Rectal smooth muscle tissue (tissue), 1 donor: ENCODE data around the gene ABHD15.

Experiments
- H3K27ac ChIP-seq: one replicate; pipeline ENCODE4 v1.7.0; 2013; ENCODE audit warnings: low read depth, low read length, inconsistent platforms
- H3K27me3 ChIP-seq: one replicate; pipeline ENCODE4 v1.7.0; 2013; ENCODE audit warnings: low read length; ENCODE audit not compliant: control insufficient read depth, insufficient read depth
- H3K36me3 ChIP-seq: one replicate; pipeline ENCODE4 v1.7.0; 2013; ENCODE audit warnings: low read length; ENCODE audit not compliant: control insufficient read depth, insufficient read depth
- H3K4me1 ChIP-seq: one replicate; pipeline ENCODE4 v1.7.0; 2013; ENCODE audit warnings: low read length; ENCODE audit not compliant: control insufficient read depth, insufficient read depth
- H3K4me3 ChIP-seq: one replicate; pipeline ENCODE4 v1.7.0; 2013; ENCODE audit warnings: low read length
- H3K9ac ChIP-seq: one replicate; pipeline ENCODE4 v1.7.0; 2013; ENCODE audit warnings: low read length

Gene ABHD15

DNA sequence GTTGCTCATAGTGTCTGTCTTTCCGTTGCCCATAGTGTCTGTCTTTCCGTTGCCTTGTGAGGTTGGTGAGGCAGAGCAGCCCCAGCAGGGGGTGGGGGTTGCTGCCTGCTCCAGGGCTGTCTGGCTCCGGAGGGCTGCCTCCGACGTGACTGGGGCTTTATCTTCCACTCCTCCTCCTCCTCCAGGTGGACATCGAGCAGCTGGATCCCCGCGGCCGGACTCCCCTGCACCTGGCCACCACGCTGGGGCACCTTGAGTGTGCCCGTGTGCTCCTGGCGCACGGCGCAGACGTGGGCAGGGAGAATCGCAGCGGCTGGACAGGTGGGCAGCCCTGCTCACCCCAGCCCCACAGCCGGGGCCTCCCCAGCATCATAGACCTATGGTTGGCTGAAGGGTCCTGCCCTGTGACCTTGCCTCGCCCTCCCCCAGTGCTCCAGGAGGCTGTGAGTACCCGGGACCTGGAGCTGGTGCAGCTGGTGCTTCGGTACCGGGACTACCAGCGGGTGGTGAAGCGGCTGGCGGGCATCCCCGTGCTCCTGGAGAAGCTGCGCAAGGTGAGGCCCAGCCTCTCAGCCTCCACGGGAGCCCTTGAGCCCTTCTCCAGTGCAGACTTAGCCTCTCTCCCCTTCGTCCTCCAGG is 40.8 kb upstream of the ABHD15 start:
- Histone ChIP-seq H3K36me3 (no peaks in the 10 kb centered on the region), H3K9ac (no peak overlapping the region), H3K27ac (no peak overlapping the region), H3K4me1 (no peaks in the 10 kb centered on the region), H3K27me3 (no peaks in the 10 kb centered on the region), H3K4me3 (no peak overlapping the region)

DNA sequence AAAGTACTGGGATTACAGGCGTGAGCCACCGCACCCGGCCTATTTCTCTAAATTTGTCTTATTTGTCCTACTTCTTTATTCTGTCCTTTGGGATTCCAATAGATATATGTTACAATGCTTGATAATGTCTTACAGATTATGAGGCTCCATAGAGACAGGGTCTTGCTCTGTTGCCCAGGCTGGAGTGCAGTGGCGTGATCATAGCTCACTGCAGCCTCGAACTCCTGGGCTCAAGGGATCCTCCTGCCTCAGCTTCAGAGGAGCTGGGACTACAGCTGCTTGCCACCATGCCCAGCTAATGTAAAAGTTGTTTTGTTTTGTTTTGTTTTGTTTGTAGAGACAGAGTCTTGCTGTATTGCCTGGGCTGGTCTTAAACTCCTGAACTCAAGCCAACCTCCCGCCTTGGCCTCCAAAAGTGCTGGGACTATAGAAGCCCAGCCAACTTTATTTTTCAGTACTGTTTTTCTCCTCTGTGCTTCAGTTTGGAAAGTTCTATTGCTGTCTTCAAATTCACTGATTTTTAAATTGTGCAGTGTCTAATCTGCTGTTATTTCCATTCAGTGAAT is 36.4 kb upstream of the ABHD15 start:
- no peak overlapping the region for H3K27ac ChIP-seq
- no peak overlapping the region for H3K9ac ChIP-seq
- H3K4me1 ChIP-seq, result no peaks in the 10 kb centered on the region
- no peaks in the 10 kb centered on the region for H3K27me3 ChIP-seq
- H3K4me3 ChIP-seq, result no peak overlapping the region
- no peaks in the 10 kb centered on the region for H3K36me3 ChIP-seq

DNA sequence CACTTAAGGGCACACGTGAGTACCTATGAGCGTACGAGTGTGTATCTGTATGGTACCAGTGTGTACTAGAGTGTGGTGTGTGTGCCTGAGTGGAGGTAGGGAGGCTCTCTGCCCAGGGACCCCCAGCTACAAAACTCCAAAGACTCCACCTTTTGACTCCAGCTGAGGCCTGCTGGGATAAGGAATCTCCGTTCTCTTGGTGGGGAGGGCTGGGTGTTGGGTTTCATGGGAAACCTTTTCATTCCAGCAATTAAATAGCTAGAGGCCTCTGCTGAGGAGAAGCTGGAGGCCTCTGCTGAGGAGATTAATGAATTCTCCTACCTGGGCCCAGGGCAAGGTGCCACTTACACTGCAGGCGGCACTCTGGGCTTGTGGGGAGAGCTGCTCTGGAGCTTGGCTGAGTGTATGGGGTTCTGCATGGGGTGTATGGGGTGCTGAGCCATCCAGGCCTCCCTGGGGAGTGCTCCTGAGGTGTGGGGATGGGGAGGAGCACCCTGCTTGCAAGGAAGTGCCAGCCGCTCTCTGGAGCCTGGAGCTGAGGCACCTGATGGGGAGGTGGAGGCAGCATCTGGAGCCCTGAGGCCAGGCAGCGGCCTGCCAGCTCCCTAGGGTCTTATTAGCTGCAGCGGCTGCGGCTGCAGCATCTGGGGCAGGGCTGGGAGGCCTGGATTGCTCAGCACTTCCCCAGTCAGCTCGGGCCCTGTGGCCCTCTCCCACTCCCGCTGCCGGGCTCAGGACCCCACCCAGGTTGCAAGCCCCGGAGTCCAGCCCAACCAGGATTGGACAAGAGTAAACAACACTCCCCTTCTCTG is 30.7 kb upstream of the ABHD15 start:
- Histone ChIP-seq H3K27ac (no peak overlapping the region), H3K27me3 (no peaks in the 10 kb centered on the region), H3K4me1 (no peaks in the 10 kb centered on the region), H3K36me3 (no peaks in the 10 kb centered on the region), H3K9ac (no peak overlapping the region), H3K4me3 (no peak overlapping the region)

DNA sequence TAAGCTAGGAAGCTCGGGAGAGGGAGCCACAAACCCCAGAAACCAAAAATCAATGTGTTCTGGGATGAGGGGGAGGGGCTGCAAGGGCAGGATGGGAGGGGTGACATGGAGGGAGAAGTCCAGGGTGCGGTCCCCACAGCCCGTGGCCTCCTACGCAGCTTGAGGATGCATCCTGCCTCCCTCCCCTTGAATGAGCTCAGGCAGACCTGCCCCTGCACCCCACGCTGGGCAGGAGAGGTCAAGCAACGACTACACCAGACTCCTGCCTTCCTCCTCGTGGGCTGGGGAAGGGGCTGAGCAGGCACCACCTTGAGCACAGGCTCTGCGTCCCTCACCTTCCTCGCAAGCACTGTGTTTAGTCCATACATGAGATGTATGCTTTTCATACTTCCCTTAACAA is 30.0 kb upstream of the ABHD15 start:
- no peak overlapping the region for H3K4me3 ChIP-seq
- no peaks in the 10 kb centered on the region for H3K36me3 ChIP-seq
- H3K9ac ChIP-seq, result no peak overlapping the region

DNA sequence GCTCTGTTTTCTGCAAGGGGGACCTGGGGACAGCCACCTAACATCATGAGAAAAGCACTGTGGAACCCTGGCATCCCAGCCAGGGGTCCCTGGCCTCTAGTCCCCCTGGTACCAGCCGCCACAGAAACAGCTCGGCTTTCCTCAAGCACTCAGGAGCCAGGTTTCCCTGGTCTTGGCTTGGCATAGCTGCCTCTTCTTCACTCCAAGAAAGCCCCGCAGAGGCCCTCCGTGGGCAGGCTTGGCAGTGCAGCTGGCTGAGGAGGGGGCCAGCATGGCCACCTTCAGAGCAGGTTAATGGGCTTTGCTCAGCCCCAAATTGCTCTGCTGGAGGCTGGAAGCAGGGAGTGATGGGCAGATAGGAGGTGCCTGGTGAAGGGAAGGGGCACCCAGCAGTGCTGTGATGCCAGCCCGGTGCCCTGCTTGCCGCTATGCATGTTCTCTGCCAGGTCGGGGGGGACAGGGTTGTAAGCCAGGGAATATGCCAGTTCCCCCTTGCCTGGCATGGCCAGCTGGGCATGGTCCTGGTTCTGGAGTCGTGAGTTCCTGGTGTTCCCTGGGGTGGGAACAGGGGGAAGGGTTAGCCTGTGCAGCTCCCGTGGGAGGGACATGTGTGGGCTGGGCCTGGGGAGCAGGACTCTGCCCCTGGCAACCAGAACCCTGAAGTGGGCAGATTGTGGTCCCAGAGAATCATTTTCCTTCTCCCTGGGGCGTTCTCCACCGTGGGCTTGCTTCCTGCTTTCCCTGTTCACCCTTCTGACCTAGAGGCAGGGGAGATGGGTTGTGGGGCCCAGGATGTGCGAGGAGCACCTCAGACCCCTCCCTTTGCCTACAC is 29.3 kb upstream of the ABHD15 start:
- Histone ChIP-seq H3K4me3 (no peak overlapping the region), H3K27ac (no peak overlapping the region), H3K36me3 (no peaks in the 10 kb centered on the region), H3K27me3 (no peaks in the 10 kb centered on the region), H3K9ac (no peak overlapping the region), H3K4me1 (peaks cover 11% of the 10 kb centered on the region)

More for the DNA sequence above, 30.0 kb upstream of the ABHD15 start:
- no peaks in the 10 kb centered on the region for H3K27me3 ChIP-seq
- H3K4me1 ChIP-seq, result peaks cover 6% of the 10 kb centered on the region
- H3K27ac ChIP-seq, result no peak overlapping the region

DNA sequence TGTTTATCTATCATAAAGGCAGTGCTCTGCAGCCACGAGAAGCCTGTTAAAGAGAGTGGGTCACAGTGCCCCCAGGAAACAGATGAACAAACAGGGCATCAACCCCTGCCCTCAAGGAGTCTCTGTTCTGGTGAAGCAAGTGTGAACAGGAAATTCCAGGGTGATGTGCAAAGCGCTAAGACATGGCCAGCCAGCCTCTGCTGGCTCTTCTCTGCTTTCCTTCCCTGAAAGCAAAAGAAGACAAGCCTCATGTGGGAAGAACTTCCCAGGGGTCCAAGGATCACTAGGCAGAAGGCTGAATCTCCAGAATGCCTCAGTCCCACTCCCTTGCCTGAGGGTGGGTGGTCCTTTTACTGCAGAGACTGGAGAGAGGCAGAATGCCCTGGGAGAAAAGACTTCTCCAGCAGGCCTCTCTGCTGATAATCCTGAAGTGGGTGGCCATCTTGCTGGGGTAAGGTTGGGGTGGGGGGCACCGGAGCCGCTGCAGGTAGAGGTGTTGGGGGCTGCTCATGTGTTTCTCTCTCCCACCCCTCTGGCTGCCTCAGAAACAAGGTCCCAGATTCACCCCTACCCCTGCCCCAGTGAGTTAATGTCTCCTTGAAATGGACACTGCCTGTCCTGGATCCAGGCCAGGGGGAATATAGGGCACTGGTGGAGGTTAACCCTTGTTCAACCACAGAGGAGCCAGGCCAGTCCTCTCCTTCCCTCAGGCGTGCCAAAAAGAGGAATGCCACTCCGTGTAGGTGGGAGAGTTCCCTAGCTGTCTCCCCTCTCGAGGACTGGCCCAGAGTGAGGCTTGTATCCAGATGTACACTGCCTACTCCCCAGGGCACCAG is 28.5 kb upstream of the ABHD15 start:
- peaks cover 14% of the 10 kb centered on the region for H3K4me1 ChIP-seq
- no peak overlapping the region for H3K9ac ChIP-seq
- H3K27ac ChIP-seq, result no peak overlapping the region
- H3K27me3 ChIP-seq, result no peaks in the 10 kb centered on the region
- H3K4me3 ChIP-seq, result no peak overlapping the region
- no peaks in the 10 kb centered on the region for H3K36me3 ChIP-seq

DNA sequence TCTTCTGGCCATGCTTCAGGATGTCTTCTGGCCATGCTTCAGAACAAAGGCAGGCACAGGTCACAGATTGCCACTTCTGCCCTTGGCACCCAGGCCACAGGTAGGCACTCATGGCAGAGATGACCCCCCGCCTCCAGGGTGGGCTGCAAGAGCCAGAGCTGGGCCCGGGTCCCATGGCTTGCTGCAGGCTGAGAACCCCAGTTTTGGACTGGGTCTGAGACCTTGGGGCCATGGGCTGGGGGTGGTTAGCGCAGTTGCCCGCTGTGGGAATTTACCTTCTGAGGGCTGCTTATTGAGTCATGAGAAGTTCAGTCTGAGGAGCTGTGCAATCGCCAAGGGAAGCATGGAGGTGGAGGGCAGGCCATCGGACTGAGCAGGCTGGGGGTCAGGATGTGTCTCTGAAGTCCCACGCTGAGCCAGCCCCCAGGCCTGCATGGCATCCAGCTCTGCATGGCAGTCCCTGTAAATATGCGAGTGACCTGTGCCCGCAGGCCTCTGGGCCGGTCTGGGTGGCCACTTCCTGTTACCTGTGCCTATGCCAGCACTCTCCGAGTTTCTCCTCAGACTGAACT is 27.8 kb upstream of the ABHD15 start:
- peaks cover 20% of the 10 kb centered on the region for H3K4me1 ChIP-seq
- H3K4me3 ChIP-seq, result no peak overlapping the region
- H3K27ac ChIP-seq, result no peak overlapping the region
- no peak overlapping the region for H3K9ac ChIP-seq
- H3K36me3 ChIP-seq, result no peaks in the 10 kb centered on the region
- no peaks in the 10 kb centered on the region for H3K27me3 ChIP-seq

DNA sequence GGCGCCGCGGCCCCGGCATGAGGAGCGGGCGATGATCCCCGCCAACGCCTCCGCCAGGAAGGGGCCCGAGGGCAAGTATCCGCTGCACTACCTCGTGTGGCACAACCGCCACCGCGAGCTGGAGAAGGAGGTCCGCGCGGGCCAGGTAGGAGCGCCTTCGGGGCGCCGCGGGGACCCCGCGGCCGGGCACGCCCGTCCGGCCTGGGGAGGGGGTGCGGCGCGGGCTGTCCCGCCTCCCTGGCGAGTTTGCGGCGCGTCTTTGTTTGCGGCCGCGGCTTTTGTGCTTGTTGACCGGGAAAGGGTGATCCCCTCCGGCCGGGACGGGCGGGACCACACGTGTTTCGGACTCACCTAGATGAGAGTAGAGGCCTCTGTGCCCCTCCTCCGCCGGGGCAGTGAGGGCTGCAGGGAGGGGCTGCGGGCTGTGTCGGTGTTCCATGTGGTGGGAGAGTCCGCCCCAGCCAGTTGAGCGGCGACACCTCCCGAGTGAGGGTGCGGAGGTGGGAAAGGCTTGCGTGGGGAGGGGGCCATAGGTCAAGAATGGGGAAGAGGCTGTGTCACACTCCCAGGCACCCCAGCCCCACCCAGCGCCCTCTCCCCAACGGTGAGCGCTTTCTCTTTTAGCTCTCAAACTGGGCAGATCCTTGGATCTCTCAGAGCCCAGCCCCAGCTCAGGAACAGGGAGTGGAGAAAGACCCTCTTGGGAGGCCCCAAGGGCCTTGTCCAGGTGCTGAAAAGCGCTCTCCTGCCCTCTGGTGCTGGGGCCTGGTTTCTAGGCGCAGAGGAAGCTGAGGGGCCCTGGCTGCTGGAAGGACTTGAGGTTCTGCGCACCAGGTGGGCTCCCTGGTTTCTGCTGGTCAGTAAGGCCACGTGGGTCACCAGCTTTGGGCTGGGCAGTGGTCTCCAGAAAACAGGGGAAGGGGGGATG is 27.0 kb upstream of the ABHD15 start:
- Histone ChIP-seq H3K27ac (no peak overlapping the region), H3K27me3 (no peaks in the 10 kb centered on the region), H3K4me1 (peaks cover 20% of the 10 kb centered on the region), H3K9ac (no peak overlapping the region), H3K36me3 (no peaks in the 10 kb centered on the region), H3K4me3 (peak overlapping the region; percentile 58)

DNA sequence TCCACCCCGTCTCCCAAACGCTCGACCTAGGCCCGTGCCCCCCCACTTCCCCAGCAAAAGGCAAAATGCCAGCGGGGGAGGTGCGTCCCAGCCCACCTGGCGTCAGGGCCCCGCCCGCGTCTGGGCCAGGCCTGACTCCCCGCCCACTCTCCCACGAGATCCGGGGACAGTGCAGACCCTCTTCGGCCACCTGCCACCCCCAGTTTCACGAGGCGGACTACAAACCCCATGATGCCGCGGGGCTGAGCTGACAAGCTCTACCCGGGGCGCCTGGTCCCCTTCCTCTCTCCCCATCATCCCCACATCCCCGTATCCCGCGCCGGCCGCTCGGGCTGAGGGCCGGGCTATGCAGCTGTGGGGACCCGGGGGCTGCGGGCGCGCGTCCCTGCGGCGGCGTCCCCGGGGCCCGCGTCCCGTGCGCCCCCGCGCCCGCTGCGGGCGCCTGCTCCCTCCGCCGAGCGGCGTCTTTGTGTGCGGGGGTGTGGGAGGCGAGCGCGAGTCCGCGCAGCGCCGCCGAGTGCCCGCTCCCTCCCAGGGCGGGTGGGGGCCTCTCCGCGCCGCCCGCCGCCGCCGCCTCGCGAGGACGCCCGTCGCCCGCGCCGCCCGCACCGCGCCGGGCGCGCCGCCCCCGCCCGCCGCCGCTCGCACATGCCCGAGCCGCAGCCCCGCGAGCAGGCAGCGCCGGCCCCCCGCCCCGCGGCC is 26.2 kb upstream of the ABHD15 start, which contains the start of gene ANKRD13B:
ANKRD13B (plus strand) TSS at position 283 of the 702 bp plus-strand sequence. CDS start 490 bp downstream, outside the sequence.
- Histone ChIP-seq H3K36me3 (no peaks in the 10 kb centered on the region), H3K27ac (peak within 1 kb of the TSS; percentile 87), H3K9ac (peak within 1 kb of the TSS; percentile 18), H3K27me3 (no peaks in the 10 kb centered on the region), H3K4me3 (peak within 1 kb of the TSS; percentile 77), H3K4me1 (peaks cover 25% of the 10 kb centered on the region)
